Heart left ventricle (tissue), 16 donors: ENCODE measurements around the gene TAMALIN. TPM values are rescaled to one million over a fixed set of nuclear protein-coding genes. Genes with fewer than 3 reads are reported as not detected.
A peak's percentile ranks its signal among the peaks of the same experiment; 100 is the strongest.

Source experiments
- ATAC-seq, 4 donors: fragments of 200-7000 bp; cut with Tn5 transposase; one replicate each; pipeline ENCODE4 v1.9.1; 2020 to 2022; ENCODE audit warnings: moderate library complexity in 4 of 4, mild to moderate bottlenecking in 3 of 4, moderate number of reproducible peaks in 1 of 4
- DNase-seq, 5 donors: peaks; one replicate each; pipeline ENCODE4 v3.0.0-alpha.2; 2020
- H3K27ac ChIP-seq, 12 donors: fragments of 200-600 bp; sonication (generic) in 4 of 12; one replicate each; pipeline versions ENCODE4 v1.5.0 to v1.8.0; 2016 to 2022; ENCODE audit warnings: mild to moderate bottlenecking in 2 of 12
- H3K27me3 ChIP-seq, 9 donors: fragments of 200-600 bp; sonication (generic) in 2 of 9; one replicate each; pipeline versions ENCODE4 v1.5.1 to v1.8.0; 2016 to 2022; ENCODE audit warnings: mild to moderate bottlenecking in 3 of 9
- H3K36me3 ChIP-seq, 9 donors: fragments of 200-600 bp; sonication (generic) in 2 of 9; one replicate each; pipeline versions ENCODE4 v1.5.0 to v1.8.0; 2018 to 2022; ENCODE audit warnings: mild to moderate bottlenecking in 2 of 9
- H3K4me1 ChIP-seq, 12 donors: fragments of 200-600 bp; sonication (generic) in 4 of 12; one replicate each; pipeline versions ENCODE4 v1.5.0 to v1.8.0; 2016 to 2022; ENCODE audit warnings: mild to moderate bottlenecking in 3 of 12
- H3K4me3 ChIP-seq, 12 donors: fragments of 200-600 bp; sonication (generic) in 4 of 12; one replicate each; pipeline versions ENCODE4 v1.5.0 to v1.8.0; 2017 to 2022; ENCODE audit warnings: mild to moderate bottlenecking in 9 of 12, moderate library complexity in 4 of 12
- H3K9me3 ChIP-seq, 12 donors: fragments of 200-600 bp; sonication (generic) in 4 of 12; one replicate each; pipeline versions ENCODE4 v1.5.0 to v1.8.0; 2016 to 2022; ENCODE audit warnings: mild to moderate bottlenecking in 1 of 12
- CTCF ChIP-seq, 12 donors: fragments of 200-600 bp; sonication (generic) in 4 of 12; IDR thresholded peaks; one replicate each; pipeline versions ENCODE4 v1.5.0 to v1.8.0; 2018 to 2022; ENCODE audit warnings: antibody characterized with exemption in 12 of 12, mild to moderate bottlenecking in 5 of 12
- POLR2A ChIP-seq, 2 donors: fragments of 450-650 bp; IDR thresholded peaks; one replicate each; pipeline ENCODE4 v1.6.1; 2017; ENCODE audit warnings: antibody characterized with exemption in 2 of 2, mild to moderate bottlenecking in 2 of 2, moderate library complexity in 2 of 2
- WGBS, 4 donors: extraction: QIAGEN DNeasy Blood & Tissue Kit in 2 of 4; methylation state at CpG; one replicate each; pipeline versions ENCODE4 v1.1.5 to v1.1.7; 2013 to 2018; 5-methylcytosine and 5-hydroxymethylcytosine counted together
- intact Hi-C, 10 donors: fragments of 100-400 bp; cut with DNase I; formaldehyde crosslinking; loops; one replicate each; pipeline versions ENCODE4 v1.11.1 to v1.14.2; 2022
- polyA plus RNA-seq, 2 donors: library from polyadenylated mRNA; stranded (reverse); fragments of 200-250 nt; gene quantifications; one replicate each; pipeline ENCODE4 v1.2.3, GENCODE V29; 2013
- total RNA-seq, 9 donors: library from RNA; depleted of rRNA in 2 of 9; stranded (reverse); fragments of >200 nt in 2 of 9; fragmentation: NEBNext Ultra II Directional in 3 of 9; extraction: Animal tissue kit (Norgen Biotek cat#: 25700) in 3 of 9; gene quantifications; one replicate each; pipeline versions ENCODE4 v1.1.0 to v1.2.4, GENCODE V29; 2016 to 2023
- donor health status: ischemic (EF 13 %, LVEDD 7.1; RV severe dilation, severe dysfunction).
- donor health status: healthy with polysubstance abuse.
- donor health status: DM: no; HTN: yes; CAD: no.
- donor health status: DM: no; HTN: no; CAD: no.
- donor health status: ischemic (EF 25% LVEDD 6.9; RV normal size, moderate dysfunction).
- donor health status: ischemic (EF 25% LVEDD 5.7; RV mildly dilated, moderate dysfunction).
- donor health status: healthy.
- donor health status: DM: yes; HTN: yes; CAD: no.
- donor health status: ischemic (EF 35%, LVEDD 5.7; RV mildly dilated, moderate dysfunction).
- donor health status: nonischemic (EF 11% LVEDD 7.7; RV severe dilation, severe dysfunction).
- donor health status: DM: yes; HTN: yes; CAD: no.
- donor health status: PGD.
- donor health status: ischemic (EF 29% LVEDD 5.4; RV normal size, mild dysfunction).
- donor health status: nonischemic (EF 23%, LVEDD 6.1; RV moderate dilation, normal function).

The TAMALIN gene
- total and polyA plus RNA-seq, 11 donors, result 12.9 to 38.0 (median 17.8) TPM

GRCh38 chr12:52052468-52053186, 45.9 kb downstream of the TAMALIN start:
- Histone ChIP-seq H3K4me3 (peak overlapping the region; percentile 14 to 83 (median 74)), H3K27ac (peak overlapping the region in 11 of 12 donors; percentile 18 to 99 (median 97)), H3K4me1 (peaks cover 4 to 77% (median 27%) of the 10 kb centered on the region in 12 donors), H3K36me3 (peaks cover 7 to 43% (median 37%) of the 10 kb centered on the region in 9 donors), H3K9me3 (no peaks in the 10 kb centered on the region), H3K27me3 (no peaks in the 10 kb centered on the region)
- WGBS, 4 donors, result 51 to 73% (median 67%) methylated on average over 6 to 7 of the region's 7 CpGs
- DNase-seq (peak in 3 of 5 donors; percentile 43 to 64 (median 46)), ATAC-seq (no peak)
- no peak for TF ChIP-seq CTCF (IDR thresholded peaks at IDR 0.05)
- TF ChIP-seq POLR2A (IDR thresholded peaks at IDR 0.05), result no peak
- intact Hi-C loops, result loop anchor here in 1 of 10 donors (2.0 kb wide), 1 partner anchor 16 kb away; the partner anchor contains the start of gene ATG101

- intact Hi-C loops, result loop anchor here in 1 of 10 donors (2.0 kb wide), 1 partner anchor 15 kb away; the partner anchor contains the start of gene ATG101
- TF ChIP-seq CTCF (IDR thresholded peaks at IDR 0.05) (no peak), POLR2A (IDR thresholded peaks at IDR 0.05) (no peak)
- ATAC-seq (no peak), DNase-seq (peak in 2 of 5 donors; percentile 42 to 62)
- Histone ChIP-seq H3K36me3 (peaks cover 7 to 54% (median 48%) of the 10 kb centered on the region in 9 donors), H3K4me3 (peak overlapping the region in 11 of 12 donors; percentile 17 to 83 (median 74)), H3K9me3 (no peaks in the 10 kb centered on the region), H3K27me3 (no peaks in the 10 kb centered on the region), H3K4me1 (peaks cover 4 to 66% (median 26%) of the 10 kb centered on the region in 12 donors), H3K27ac (peak overlapping the region in 8 of 12 donors; percentile 89 to 99 (median 98))
- WGBS, 4 donors, result 72 to 82% (median 81%) methylated on average over 8 to 9 of the region's 9 CpGs
Measured at GRCh38 chr12:52053536-52054209, 46.9 kb downstream of the TAMALIN start.

- ATAC-seq (no peak), DNase-seq (peak in 2 of 5 donors; percentile 47 to 55)
- H3K27ac ChIP-seq, result peak overlapping the region in 5 of 12 donors; percentile 89 to 98 (median 98)
- peak overlapping the region in 7 of 12 donors; percentile 63 to 83 (median 74) for H3K4me3 ChIP-seq
- 86 to 92% (median 90%) methylated on average over 16 to 21 of the region's 21 CpGs for WGBS, 4 donors
- TF ChIP-seq POLR2A (IDR thresholded peaks at IDR 0.05) (no peak), CTCF (IDR thresholded peaks at IDR 0.05) (no peak)
- H3K27me3 ChIP-seq, result no peaks in the 10 kb centered on the region
- H3K36me3 ChIP-seq, result peaks cover 7 to 60% (median 54%) of the 10 kb centered on the region in 9 donors
- intact Hi-C loops, result no loop called here
- peaks cover 4 to 60% (median 23%) of the 10 kb centered on the region in 12 donors for H3K4me1 ChIP-seq
- H3K9me3 ChIP-seq, result no peaks in the 10 kb centered on the region
Measured at GRCh38 chr12:52054231-52054832, 47.6 kb downstream of the TAMALIN start.
